Putamen (tissue), 1 donor: Measurements from ENCODE around the gene PLXNA4.
"Not testable (repeated sequence)": the region's sequence is repeated elsewhere in the genome, so short reads cannot be mapped to it uniquely, and the experiment has no call there.

Experiments
- DNase-seq: peaks from one replicate; pipeline ENCODE4 v3.0.0-alpha.2; 2016; ENCODE audit warnings: low spot score

The PLXNA4 gene

DNA sequence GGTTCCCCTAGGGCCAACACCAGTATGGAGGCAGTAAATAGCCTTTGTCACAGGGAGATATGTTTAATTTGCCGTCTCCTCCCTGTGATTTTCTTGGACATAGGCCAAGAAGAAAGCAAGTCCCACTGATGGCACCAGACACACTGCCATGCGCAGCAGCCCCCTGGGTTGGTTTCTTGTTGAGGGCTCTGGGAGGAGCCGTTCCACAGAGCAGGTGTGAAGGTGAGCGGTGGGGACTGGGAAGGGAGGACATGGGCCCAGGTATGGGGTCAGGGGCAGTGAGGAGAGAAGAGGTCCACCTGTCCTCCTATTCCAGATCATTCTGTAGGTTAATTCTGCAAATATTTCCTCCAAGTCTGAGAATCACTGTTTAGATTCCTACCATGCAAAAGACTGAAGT, 376.1 kb downstream of the PLXNA4 start:
- no peak for DNase-seq

DNA sequence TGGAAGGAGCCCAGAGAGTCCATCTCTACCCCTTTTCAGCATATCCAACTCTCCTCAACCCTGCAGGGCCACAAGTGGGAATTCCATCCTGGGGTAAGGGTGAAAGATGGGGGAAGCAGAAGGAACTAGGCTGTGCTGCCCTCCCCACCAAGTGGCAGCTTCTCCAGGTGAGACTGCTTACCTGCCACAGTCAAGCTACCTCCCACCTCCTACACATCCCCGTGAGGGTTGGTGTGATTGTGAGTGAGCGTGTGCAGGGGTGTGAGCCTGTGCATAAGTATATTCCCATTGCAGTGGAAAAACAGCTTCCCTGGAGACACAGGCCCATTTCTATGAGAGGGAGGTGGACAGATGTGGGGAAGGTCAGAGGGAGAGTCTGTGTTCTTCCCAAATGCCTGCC, 376.6 kb downstream of the PLXNA4 start:
- DNase-seq, result peak; percentile 10

DNA sequence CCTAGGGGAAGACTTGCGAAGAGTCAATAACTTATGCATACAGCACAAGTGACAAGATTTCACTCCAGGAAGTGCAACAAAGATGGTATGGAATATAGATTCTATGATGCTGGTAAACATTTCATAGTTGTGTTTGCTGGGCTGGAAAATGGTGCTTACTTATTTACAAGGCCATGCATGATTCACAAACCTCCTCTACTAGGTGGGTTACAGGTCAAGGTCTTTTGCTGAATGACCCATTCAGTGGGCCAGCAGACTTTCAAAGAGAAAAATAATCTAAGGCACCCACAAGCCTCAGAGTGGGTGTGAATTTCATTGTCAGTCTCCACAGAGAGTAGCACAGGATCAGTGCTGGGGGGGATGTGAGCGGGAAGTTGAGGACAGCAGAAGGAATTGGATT, 378.5 kb downstream of the PLXNA4 start:
- no peak for DNase-seq

DNA sequence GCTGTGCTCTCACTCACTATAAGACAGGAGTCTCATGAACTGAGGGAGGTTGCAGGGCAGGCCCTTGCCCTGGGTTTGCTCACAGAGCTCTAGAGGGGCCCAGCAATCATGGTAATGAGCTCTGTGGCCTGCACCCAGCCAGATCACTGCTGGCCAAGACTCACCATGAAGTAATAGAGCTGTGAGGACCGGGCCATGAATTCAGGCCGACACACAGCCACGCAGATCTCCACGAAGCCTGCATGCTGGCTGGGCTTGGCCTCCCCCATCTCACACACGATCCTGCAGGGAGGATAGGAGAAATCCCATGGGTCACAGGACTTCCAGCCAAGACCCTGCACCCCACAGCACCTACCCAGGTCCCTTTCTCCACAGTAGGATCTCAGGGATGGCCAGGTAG, 382.4 kb downstream of the PLXNA4 start:
- no peak for DNase-seq

- DNase-seq, result no peak
These were observed 383.5 kb downstream of the PLXNA4 start for GRCh38 chr7:132192809-132193208.

DNA sequence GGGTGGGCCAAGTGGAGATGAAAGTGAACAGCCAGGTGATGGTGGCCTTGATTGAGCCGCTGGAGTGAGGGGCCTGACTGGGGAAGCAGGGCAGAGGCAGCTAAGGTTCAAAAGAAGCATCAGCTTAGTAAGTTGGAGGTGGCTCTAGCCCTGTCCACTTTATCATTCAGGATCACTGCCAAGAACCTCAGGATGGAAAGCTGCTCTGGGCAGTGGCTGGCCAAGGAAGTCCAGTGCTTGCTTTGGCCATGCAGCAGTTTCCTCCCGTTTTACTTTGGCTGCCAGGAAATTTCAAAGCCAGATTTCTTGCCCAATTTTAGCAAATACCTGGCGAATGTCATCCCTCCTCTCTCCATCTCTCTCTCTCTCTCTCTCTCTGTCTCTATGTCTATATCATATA, 384.9 kb downstream of the PLXNA4 start:
- DNase-seq, result no peak

DNA sequence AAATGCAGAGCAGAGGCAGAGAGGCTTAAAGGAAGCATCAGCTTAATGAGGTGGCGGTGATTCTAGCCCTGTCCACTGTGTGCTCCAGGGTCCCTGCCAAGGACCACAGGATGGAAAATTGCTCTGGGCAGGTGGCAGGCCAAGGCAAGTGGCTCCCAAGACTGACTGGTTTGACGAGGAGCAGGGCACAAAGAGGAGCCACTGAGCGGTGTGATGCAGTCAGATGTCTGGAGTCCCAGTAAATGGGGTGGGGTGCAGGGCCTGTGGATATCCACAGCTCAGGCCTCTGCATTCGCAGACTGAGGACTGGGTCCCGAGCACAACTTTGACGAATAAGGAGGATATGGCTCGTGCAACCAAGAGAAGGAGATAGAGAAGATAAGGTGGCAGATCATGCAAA, 385.6 kb downstream of the PLXNA4 start:
- no peak for DNase-seq

- DNase-seq, result peak; percentile 42
These were observed 386.4 kb downstream of the PLXNA4 start for GRCh38 chr7:132189881-132190280.

GRCh38 chr7:132187869-132188789, 388.1 kb downstream of the PLXNA4 start:
- no peak for DNase-seq

- DNase-seq, result no peak
These were observed 388.9 kb downstream of the PLXNA4 start for GRCh38 chr7:132187391-132187790.

GRCh38 chr7:132185150-132185549, 391.1 kb downstream of the PLXNA4 start:
- DNase-seq, result no peak

- DNase-seq, result no peak
These were observed 392.4 kb downstream of the PLXNA4 start for GRCh38 chr7:132183781-132184380.

- DNase-seq, result peak; percentile 39
These were observed 393.3 kb downstream of the PLXNA4 start for GRCh38 chr7:132182992-132183391.

GRCh38 chr7:132181946-132182685, 394.2 kb downstream of the PLXNA4 start:
- DNase-seq, result no peak

GRCh38 chr7:132181371-132181770, 394.9 kb downstream of the PLXNA4 start:
- no peak for DNase-seq

- no peak for DNase-seq
These were observed 395.8 kb downstream of the PLXNA4 start for GRCh38 chr7:132180481-132180880.

DNA sequence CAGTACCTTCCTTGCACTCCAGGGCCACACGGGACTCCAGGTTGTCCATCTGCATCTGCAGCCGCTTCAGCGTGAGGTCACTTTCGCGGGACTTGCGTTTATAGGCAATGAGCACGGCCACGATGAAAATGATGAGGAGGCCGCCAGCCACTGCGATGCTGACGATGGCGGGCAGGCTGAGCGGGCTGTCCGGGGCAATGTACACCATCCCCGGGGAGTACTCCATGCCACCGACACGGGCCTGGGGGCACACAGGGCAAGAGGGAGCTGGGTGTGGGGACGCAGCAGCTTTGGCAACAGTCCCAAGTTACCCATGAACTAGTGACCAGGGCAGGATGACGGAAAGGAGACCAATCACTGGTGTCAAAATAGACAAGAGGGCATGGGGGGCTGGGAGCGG, 396.6 kb downstream of the PLXNA4 start:
- DNase-seq, result no peak

- DNase-seq, result no peak
These were observed 397.2 kb downstream of the PLXNA4 start for GRCh38 chr7:132179080-132179430.

DNA sequence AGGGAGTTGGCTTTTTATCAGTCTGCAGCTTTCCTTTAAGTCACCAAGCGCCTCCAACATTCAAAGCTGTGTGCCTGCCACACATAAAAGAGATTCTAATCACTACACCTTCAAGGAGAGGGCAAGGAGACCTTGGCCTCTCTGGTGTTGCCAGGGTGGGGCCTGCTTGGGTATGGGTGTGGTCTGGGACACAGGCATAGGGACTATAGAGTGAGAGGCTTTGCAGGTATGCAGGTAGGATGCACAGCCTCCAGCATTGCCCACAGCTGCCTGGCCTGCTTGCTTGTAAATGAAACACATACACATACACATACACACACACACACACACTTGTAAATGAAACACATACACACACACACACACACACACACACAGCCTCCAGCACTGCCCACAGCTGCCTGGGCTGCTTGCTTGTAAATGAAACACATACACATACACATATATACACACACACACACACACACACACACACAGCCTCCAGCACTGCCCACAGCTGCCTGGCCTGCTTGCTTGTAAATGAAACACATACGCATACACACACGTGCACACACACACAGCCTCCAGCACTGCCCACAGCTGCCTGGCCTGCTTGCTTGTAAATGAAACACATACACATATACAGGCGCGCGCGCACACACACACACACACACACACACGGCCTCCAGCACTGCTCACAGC, 397.7 kb downstream of the PLXNA4 start:
- not testable (repeated sequence) for DNase-seq

DNA sequence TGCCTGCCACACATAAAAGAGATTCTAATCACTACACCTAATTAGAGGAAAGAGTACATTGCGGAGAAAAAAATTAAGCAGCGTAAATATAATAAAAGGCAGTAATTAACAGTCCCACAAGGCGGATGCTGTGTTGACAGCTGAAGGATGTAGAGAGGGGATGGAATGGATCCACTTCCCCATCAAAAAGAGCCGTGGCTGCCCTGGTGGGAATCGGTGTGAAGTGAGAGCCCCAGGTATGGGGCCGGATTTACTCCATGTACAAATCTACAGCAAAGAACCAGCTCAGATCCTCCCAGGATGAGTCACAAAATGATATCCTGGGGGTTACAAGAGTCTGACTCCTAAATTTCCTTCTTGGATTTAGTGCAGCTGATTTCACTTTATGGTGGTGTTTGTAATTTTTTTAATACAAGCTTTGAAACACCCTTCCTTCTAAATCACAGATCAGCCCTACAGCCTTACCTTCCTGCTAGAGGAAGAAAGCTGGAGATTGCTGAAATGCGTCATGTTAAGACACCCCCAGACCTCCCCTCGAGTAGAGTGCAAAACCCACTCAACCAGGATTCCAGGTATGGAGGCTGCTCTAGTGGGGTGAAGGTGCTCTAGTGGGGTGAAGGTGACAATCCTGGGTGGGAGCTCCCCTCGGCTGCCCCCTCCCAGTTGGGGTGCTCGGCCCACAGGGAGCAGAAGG, 398.4 kb downstream of the PLXNA4 start:
- DNase-seq, result peak; percentile 57

GRCh38 chr7:132176719-132177118, 399.6 kb downstream of the PLXNA4 start:
- no peak for DNase-seq

- no peak for DNase-seq
These were observed 405.1 kb downstream of the PLXNA4 start for GRCh38 chr7:132171130-132171576.
